ENCODE measurements around the gene JUP.

Gene JUP

GRCh38 chr17:41801374-41802271 lies 15.1 kb upstream of the JUP start:
- ATAC-seq = peak; percentile 92
- TF ChIP-seq ZFP30 (CRISPR knock-in tag; IDR thresholded peaks at IDR 0.05) (0 out of 2 replicates have a peak, but pooled peaks have one; percentile 19), TOX (CRISPR knock-in tag; IDR thresholded peaks at IDR 0.05; ENCODE audit: borderline replicate concordance) (no peak)

DNA sequence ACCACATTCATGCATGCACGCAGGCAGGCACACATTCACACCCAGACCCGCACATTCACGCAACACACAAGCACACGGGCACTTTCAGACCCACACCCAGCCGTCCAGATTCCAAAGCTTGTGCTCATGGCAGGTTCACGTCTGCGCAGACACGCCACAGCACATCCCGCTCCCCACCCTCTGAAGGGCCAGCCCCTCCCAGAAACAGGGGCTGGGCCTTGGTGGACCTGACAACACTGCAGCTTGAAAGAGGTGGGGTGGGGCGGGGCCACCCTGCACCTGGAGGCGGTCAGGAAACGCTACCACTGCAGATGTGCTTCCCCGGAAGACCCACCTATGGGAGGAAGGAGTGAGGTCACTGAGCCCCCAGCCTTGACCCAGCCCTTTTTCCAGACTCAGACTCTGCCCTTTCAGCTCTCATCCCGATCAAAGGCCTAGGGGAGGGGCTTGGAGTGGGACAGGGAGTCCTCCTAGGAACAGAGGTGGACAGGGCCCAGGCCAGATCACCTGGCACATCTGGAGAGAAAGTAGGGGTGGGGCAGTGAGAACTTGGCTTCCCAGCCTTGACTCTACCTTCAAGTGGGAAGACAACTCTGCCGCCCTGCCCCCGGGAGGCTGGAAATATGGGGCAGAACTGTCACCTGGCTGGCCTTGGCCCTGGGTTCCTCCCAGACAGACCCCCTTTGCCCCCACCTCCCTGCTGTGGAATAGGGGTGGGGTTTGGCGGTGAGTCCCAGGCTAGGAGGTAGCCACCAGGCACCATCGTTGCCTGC lies 14.3 kb upstream of the JUP start:
- no peak for TF ChIP-seq ZFP3 (CRISPR knock-in tag; IDR thresholded peaks at IDR 0.05)

GRCh38 chr17:41799366-41799765 lies 12.9 kb upstream of the JUP start:
- TF ChIP-seq, protein P1, sequence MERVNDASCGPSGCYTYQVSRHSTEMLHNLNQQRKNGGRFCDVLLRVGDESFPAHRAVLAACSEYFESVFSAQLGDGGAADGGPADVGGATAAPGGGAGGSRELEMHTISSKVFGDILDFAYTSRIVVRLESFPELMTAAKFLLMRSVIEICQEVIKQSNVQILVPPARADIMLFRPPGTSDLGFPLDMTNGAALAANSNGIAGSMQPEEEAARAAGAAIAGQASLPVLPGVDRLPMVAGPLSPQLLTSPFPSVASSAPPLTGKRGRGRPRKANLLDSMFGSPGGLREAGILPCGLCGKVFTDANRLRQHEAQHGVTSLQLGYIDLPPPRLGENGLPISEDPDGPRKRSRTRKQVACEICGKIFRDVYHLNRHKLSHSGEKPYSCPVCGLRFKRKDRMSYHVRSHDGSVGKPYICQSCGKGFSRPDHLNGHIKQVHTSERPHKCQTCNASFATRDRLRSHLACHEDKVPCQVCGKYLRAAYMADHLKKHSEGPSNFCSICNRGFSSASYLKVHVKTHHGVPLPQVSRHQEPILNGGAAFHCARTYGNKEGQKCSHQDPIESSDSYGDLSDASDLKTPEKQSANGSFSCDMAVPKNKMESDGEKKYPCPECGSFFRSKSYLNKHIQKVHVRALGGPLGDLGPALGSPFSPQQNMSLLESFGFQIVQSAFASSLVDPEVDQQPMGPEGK (CRISPR knock-in tag; IDR thresholded peaks at IDR 0.05; ENCODE audit: borderline replicate concordance) = no peak
- TF ChIP-seq ZFP3 (CRISPR knock-in tag; IDR thresholded peaks at IDR 0.05) (no peak), ARNTL (CRISPR knock-in tag; IDR thresholded peaks at IDR 0.05; ENCODE audit: borderline replicate concordance, low read depth) (no peak), ZNF565 (CRISPR knock-in tag; conservative IDR thresholded peaks at IDR 0.05; ENCODE audit: low read depth) (no peak), GLIS3 (CRISPR knock-in tag; IDR thresholded peaks at IDR 0.05) (no peak), ZC3H10 (CRISPR knock-in tag; IDR thresholded peaks at IDR 0.05) (no peak)
- TF ChIP-seq, protein P2, sequence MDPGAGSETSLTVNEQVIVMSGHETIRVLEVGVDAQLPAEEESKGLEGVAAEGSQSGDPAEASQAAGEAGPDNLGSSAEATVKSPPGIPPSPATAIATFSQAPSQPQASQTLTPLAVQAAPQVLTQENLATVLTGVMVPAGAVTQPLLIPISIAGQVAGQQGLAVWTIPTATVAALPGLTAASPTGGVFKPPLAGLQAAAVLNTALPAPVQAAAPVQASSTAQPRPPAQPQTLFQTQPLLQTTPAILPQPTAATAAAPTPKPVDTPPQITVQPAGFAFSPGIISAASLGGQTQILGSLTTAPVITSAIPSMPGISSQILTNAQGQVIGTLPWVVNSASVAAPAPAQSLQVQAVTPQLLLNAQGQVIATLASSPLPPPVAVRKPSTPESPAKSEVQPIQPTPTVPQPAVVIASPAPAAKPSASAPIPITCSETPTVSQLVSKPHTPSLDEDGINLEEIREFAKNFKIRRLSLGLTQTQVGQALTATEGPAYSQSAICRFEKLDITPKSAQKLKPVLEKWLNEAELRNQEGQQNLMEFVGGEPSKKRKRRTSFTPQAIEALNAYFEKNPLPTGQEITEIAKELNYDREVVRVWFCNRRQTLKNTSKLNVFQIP (CRISPR knock-in tag; IDR thresholded peaks at IDR 0.05; ENCODE audit: borderline replicate concordance, low read depth) = no peak
- ATAC-seq = no peak

More for the DNA sequence above, 14.3 kb upstream of the JUP start:
- ATAC-seq = peak; percentile 18

DNA sequence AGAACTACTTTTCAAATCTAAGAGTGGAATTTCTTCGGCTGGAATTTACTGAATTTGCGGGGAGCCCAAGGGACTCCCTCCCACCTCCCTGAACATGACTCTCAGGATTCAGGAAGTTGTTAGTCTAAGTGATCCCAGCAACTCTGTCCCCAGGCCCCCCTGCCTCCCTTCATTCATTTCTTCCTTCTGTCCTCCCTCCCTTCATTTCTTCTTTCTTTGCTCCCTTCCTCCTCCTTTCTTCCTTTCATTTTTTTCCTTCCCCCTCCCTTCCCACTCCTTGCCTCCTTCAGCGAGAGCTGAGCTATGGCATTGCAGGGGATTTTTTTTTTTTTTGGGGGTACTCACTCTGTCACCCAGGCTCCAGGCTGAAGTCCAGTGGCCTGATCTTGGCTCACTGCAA lies 10.9 kb upstream of the JUP start:
- TF ChIP-seq, protein P3, sequence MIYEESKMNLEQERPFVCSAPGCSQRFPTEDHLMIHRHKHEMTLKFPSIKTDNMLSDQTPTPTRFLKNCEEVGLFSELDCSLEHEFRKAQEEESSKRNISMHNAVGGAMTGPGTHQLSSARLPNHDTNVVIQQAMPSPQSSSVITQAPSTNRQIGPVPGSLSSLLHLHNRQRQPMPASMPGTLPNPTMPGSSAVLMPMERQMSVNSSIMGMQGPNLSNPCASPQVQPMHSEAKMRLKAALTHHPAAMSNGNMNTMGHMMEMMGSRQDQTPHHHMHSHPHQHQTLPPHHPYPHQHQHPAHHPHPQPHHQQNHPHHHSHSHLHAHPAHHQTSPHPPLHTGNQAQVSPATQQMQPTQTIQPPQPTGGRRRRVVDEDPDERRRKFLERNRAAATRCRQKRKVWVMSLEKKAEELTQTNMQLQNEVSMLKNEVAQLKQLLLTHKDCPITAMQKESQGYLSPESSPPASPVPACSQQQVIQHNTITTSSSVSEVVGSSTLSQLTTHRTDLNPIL (CRISPR knock-in tag; IDR thresholded peaks at IDR 0.05; ENCODE audit: low read depth) = no peak
- no peak for TF ChIP-seq BACH2 (CRISPR knock-in tag; IDR thresholded peaks at IDR 0.05; ENCODE audit: borderline replicate concordance)
- no peak for TF ChIP-seq ZNF70 (CRISPR knock-in tag; IDR thresholded peaks at IDR 0.05)
- TF ChIP-seq, protein P2 (CRISPR knock-in tag; IDR thresholded peaks at IDR 0.05; ENCODE audit: borderline replicate concordance, low read depth) = no peak
- ATAC-seq = no peak

GRCh38 chr17:41796121-41796895 lies 9.8 kb upstream of the JUP start:
- ATAC-seq = no peak
- no peak for TF ChIP-seq GLIS3 (CRISPR knock-in tag; IDR thresholded peaks at IDR 0.05)
- TF ChIP-seq, protein P2 (CRISPR knock-in tag; IDR thresholded peaks at IDR 0.05; ENCODE audit: borderline replicate concordance, low read depth) = no peak
- TF ChIP-seq ZFP3 (CRISPR knock-in tag; IDR thresholded peaks at IDR 0.05) = no peak
- no peak for TF ChIP-seq PPARA (CRISPR knock-in tag; IDR thresholded peaks at IDR 0.05; ENCODE audit: borderline replicate concordance)
- no peak for TF ChIP-seq ZNF70 (CRISPR knock-in tag; IDR thresholded peaks at IDR 0.05)
- TF ChIP-seq, protein P4, sequence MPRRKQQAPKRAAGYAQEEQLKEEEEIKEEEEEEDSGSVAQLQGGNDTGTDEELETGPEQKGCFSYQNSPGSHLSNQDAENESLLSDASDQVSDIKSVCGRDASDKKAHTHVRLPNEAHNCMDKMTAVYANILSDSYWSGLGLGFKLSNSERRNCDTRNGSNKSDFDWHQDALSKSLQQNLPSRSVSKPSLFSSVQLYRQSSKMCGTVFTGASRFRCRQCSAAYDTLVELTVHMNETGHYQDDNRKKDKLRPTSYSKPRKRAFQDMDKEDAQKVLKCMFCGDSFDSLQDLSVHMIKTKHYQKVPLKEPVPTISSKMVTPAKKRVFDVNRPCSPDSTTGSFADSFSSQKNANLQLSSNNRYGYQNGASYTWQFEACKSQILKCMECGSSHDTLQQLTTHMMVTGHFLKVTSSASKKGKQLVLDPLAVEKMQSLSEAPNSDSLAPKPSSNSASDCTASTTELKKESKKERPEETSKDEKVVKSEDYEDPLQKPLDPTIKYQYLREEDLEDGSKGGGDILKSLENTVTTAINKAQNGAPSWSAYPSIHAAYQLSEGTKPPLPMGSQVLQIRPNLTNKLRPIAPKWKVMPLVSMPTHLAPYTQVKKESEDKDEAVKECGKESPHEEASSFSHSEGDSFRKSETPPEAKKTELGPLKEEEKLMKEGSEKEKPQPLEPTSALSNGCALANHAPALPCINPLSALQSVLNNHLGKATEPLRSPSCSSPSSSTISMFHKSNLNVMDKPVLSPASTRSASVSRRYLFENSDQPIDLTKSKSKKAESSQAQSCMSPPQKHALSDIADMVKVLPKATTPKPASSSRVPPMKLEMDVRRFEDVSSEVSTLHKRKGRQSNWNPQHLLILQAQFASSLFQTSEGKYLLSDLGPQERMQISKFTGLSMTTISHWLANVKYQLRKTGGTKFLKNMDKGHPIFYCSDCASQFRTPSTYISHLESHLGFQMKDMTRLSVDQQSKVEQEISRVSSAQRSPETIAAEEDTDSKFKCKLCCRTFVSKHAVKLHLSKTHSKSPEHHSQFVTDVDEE (CRISPR knock-in tag; IDR thresholded peaks at IDR 0.05) = no peak
- TF ChIP-seq, protein P5, sequence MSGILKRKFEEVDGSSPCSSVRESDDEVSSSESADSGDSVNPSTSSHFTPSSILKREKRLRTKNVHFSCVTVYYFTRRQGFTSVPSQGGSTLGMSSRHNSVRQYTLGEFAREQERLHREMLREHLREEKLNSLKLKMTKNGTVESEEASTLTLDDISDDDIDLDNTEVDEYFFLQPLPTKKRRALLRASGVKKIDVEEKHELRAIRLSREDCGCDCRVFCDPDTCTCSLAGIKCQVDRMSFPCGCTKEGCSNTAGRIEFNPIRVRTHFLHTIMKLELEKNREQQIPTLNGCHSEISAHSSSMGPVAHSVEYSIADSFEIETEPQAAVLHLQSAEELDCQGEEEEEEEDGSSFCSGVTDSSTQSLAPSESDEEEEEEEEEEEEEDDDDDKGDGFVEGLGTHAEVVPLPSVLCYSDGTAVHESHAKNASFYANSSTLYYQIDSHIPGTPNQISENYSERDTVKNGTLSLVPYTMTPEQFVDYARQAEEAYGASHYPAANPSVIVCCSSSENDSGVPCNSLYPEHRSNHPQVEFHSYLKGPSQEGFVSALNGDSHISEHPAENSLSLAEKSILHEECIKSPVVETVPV (CRISPR knock-in tag; IDR thresholded peaks at IDR 0.05) = no peak
- no peak for TF ChIP-seq TOX (CRISPR knock-in tag; IDR thresholded peaks at IDR 0.05; ENCODE audit: borderline replicate concordance)
- no peak for TF ChIP-seq RARB (CRISPR knock-in tag; IDR thresholded peaks at IDR 0.05)
- no peak for TF ChIP-seq OSR1 (CRISPR knock-in tag; IDR thresholded peaks at IDR 0.05)
